Liver (tissue), 9 donors: ENCODE results near the gene OPN5. TPM values are rescaled to one million over a fixed set of nuclear protein-coding genes. Genes with fewer than 3 reads are reported as not detected.
"Not testable (repeated sequence)": the region's sequence is repeated elsewhere in the genome, so short reads cannot be mapped to it uniquely, and the experiment has no call there.

Experiments
- DNase-seq: peaks from one replicate; pipeline ENCODE4 v3.0.0-alpha.2; 2017; ENCODE audit warnings: low spot score
- H3K27ac ChIP-seq, 2 donors: one replicate each; pipeline ENCODE4 v1.7.0; 2013; ENCODE audit warnings: inconsistent platforms in 2 of 2, low read length in 2 of 2, control low read depth in 1 of 2, low read depth in 1 of 2, mild to moderate bottlenecking in 1 of 2
- H3K27me3 ChIP-seq, 4 donors: one replicate each; pipeline versions ENCODE4 v1.6.1 to v1.7.0; 2013; ENCODE audit warnings: low read length in 3 of 4, inconsistent platforms in 1 of 4, mild to moderate bottlenecking in 1 of 4, moderate library complexity in 1 of 4; ENCODE audit not compliant: control insufficient read depth in 4 of 4, insufficient read depth in 4 of 4
- H3K36me3 ChIP-seq, 4 donors: one replicate each; pipeline versions ENCODE4 v1.6.1 to v1.7.0; 2013; ENCODE audit warnings: low read length in 3 of 4, mild to moderate bottlenecking in 3 of 4, low read depth in 1 of 4, moderate library complexity in 1 of 4; ENCODE audit not compliant: control insufficient read depth in 4 of 4, insufficient read depth in 3 of 4
- H3K4me1 ChIP-seq, 4 donors: one replicate each; pipeline versions ENCODE4 v1.6.1 to v1.7.0; 2013; ENCODE audit warnings: low read length in 3 of 4, mild to moderate bottlenecking in 3 of 4, moderate library complexity in 1 of 4; ENCODE audit not compliant: control insufficient read depth in 4 of 4, insufficient read depth in 4 of 4
- H3K4me3 ChIP-seq, 3 donors: one replicate each; pipeline versions ENCODE4 v1.6.1 to v1.7.0; 2013; ENCODE audit warnings: low read length in 3 of 3, control low read depth in 1 of 3, low read depth in 1 of 3, mild to moderate bottlenecking in 1 of 3
- H3K9ac ChIP-seq, 2 donors: one replicate each; pipeline ENCODE4 v1.7.0; 2013; ENCODE audit warnings: low read length in 2 of 2, mild to moderate bottlenecking in 2 of 2, moderate library complexity in 2 of 2, control low read depth in 1 of 2, low read depth in 1 of 2
- H3K9me3 ChIP-seq, 4 donors: one replicate each; pipeline versions ENCODE4 v1.6.1 to v1.7.0; 2013; ENCODE audit warnings: low read length in 3 of 4; ENCODE audit not compliant: control insufficient read depth in 4 of 4
- ATF3 ChIP-seq: IDR thresholded peaks from 2 replicates; pipeline ENCODE4 v1.6.1; 2016; ENCODE audit warnings: antibody characterized with exemption
- EGR1 ChIP-seq, 2 donors: IDR thresholded peaks; 2 replicates each; pipeline ENCODE4 v1.6.1; 2016 to 2018; ENCODE audit warnings: antibody characterized with exemption in 2 of 2, low read depth in 2 of 2
- FOXA1 ChIP-seq: IDR thresholded peaks from 2 replicates; pipeline ENCODE4 v1.6.1; 2016; ENCODE audit warnings: antibody characterized with exemption
- FOXA2 ChIP-seq: IDR thresholded peaks from 2 replicates; pipeline ENCODE4 v1.6.1; 2016; ENCODE audit warnings: antibody characterized with exemption
- GABPA ChIP-seq, 2 donors: IDR thresholded peaks in 1 of 2; conservative IDR thresholded peaks in 1 of 2; 2 replicates each; pipeline ENCODE4 v1.6.1; 2016; ENCODE audit warnings: antibody characterized with exemption in 2 of 2, mild to moderate bottlenecking in 1 of 2, moderate library complexity in 1 of 2
- JUND ChIP-seq, 2 donors: IDR thresholded peaks; 2 replicates each; pipeline ENCODE4 v1.6.1; 2016; ENCODE audit warnings: antibody characterized with exemption in 2 of 2
- MAX ChIP-seq: IDR thresholded peaks from 2 replicates; pipeline ENCODE4 v1.6.1; 2016; ENCODE audit warnings: antibody characterized with exemption
- NR2F2 ChIP-seq: IDR thresholded peaks from 2 replicates; pipeline ENCODE4 v1.6.1; 2016; ENCODE audit warnings: antibody characterized with exemption
- RAD21 ChIP-seq, 2 donors: IDR thresholded peaks; 2 replicates each; pipeline ENCODE4 v1.6.1; 2016; ENCODE audit warnings: antibody characterized with exemption in 2 of 2, mild to moderate bottlenecking in 2 of 2
- REST ChIP-seq: IDR thresholded peaks from 2 replicates; pipeline ENCODE4 v1.6.1; 2016; ENCODE audit warnings: antibody characterized with exemption, mild to moderate bottlenecking
- RXRA ChIP-seq, 2 donors: IDR thresholded peaks; 2 replicates each; pipeline ENCODE4 v1.6.1; 2017 to 2018; ENCODE audit warnings: antibody characterized with exemption in 2 of 2, mild to moderate bottlenecking in 1 of 2
- TAF1 ChIP-seq: conservative IDR thresholded peaks from 2 replicates; pipeline ENCODE4 v1.6.1; 2016; ENCODE audit warnings: antibody characterized with exemption, mild to moderate bottlenecking
- ZBTB33 ChIP-seq: IDR thresholded peaks from 2 replicates; pipeline ENCODE4 v1.6.1; 2016; ENCODE audit warnings: antibody characterized with exemption
- WGBS: extraction: QIAGEN DNeasy Blood & Tissue Kit; methylation state at CpG from one replicate; pipeline ENCODE4 v1.1.7; 2013; 5-methylcytosine and 5-hydroxymethylcytosine counted together
- polyA plus RNA-seq, 2 donors: library from polyadenylated mRNA; stranded (reverse) in 1 of 2; unstranded in 1 of 2; fragments of 200-250 nt in 1 of 2; fragments of >200 nt in 1 of 2; fragmentation: Nextera tagmentation in 1 of 2; extraction: Ambion mirVana in 1 of 2; gene quantifications; one replicate each; pipeline versions ENCODE4 v1.2.1 to v1.2.3, GENCODE V29; 2013 to 2015
- total RNA-seq, 2 donors: library from RNA; depleted of rRNA; stranded (reverse); fragments of >200 nt; gene quantifications; one replicate each; pipeline ENCODE4 v1.2.3, GENCODE V29; 2014
- donor health status: healthy.
- donor health status: healthy.
- donor health status: healthy.
- donor health status: healthy.
- donor health status: healthy.

OPN5 gene
- total and polyA plus RNA-seq, 4 donors = not detected

GRCh38 chr6:47741807-47742206 is 40.0 kb upstream of the OPN5 start (continued):
- no peak for TF ChIP-seq REST
- no peak for TF ChIP-seq RXRA (IDR thresholded peaks at IDR 0.05)
- TF ChIP-seq NR2F2 = no peak
- TF ChIP-seq FOXA2 = no peak
- TF ChIP-seq RAD21 (IDR thresholded peaks at IDR 0.05) = no peak
- no peak for TF ChIP-seq GABPA (IDR thresholded peaks at IDR 0.05 in 1 of 2, conservative IDR thresholded peaks at IDR 0.05 in 1 of 2)
- no peak for TF ChIP-seq EGR1 (IDR thresholded peaks at IDR 0.05; ENCODE audit: low read depth in 2 of 2)
- TF ChIP-seq ATF3 = no peak
- no peak for TF ChIP-seq TAF1

- H3K36me3 ChIP-seq = no peaks in the 10 kb centered on the region
- no peak overlapping the region for H3K9ac ChIP-seq
- H3K9me3 ChIP-seq = no peaks in the 10 kb centered on the region
- no peak overlapping the region for H3K27ac ChIP-seq
- TF ChIP-seq RXRA (IDR thresholded peaks at IDR 0.05) = no peak
- TF ChIP-seq FOXA1 = no peak
- no peak for TF ChIP-seq TAF1
- no peak for TF ChIP-seq ZBTB33
- no peak for TF ChIP-seq ATF3
- TF ChIP-seq JUND (IDR thresholded peaks at IDR 0.05) = no peak
- no peak for TF ChIP-seq MAX
- TF ChIP-seq RAD21 (IDR thresholded peaks at IDR 0.05) = no peak
- no peak for TF ChIP-seq GABPA (IDR thresholded peaks at IDR 0.05 in 1 of 2, conservative IDR thresholded peaks at IDR 0.05 in 1 of 2)
- TF ChIP-seq REST = no peak
- H3K4me1 ChIP-seq = no peaks in the 10 kb centered on the region
- no peak overlapping the region for H3K4me3 ChIP-seq
- H3K27me3 ChIP-seq = no peaks in the 10 kb centered on the region
- no peak for DNase-seq
Observed at GRCh38 chr6:47743744-47744143, 38.1 kb upstream of the OPN5 start.

GRCh38 chr6:47745269-47745668 is 36.6 kb upstream of the OPN5 start:
- WGBS = 92% methylated on average over 3 of the region's 3 CpGs
- DNase-seq, H3K4me1 ChIP-seq, H3K4me3 ChIP-seq, H3K9me3 ChIP-seq, H3K27ac ChIP-seq, H3K36me3 ChIP-seq, H3K27me3 ChIP-seq, H3K9ac ChIP-seq: not testable (repeated sequence)
